NCI-H2227 treated with DMSO at 0.1 percent for 48 hours (cell line): Measurements from ENCODE around the gene PHLDB1.

Experiments used
- DNase-seq: peaks from one replicate; lab custom pipeline; 2025; lab: John Stamatoyannopoulos, UW

PHLDB1 gene

GRCh38 chr11:118622376-118623268, 15.2 kb downstream of the PHLDB1 start:
- DNase-seq: peak; percentile 65

GRCh38 chr11:118623269-118623655, 15.8 kb downstream of the PHLDB1 start:
- no peak for DNase-seq

- DNase-seq: no peak
These were observed 17.7 kb downstream of the PHLDB1 start for GRCh38 chr11:118625036-118625690.

- peak; percentile 45 for DNase-seq
These were observed 18.6 kb downstream of the PHLDB1 start for GRCh38 chr11:118625976-118626375.

GRCh38 chr11:118627566-118627965, 20.2 kb downstream of the PHLDB1 start:
- DNase-seq: no peak

- DNase-seq: no peak
These were observed 20.6 kb downstream of the PHLDB1 start for GRCh38 chr11:118628031-118628430.

GRCh38 chr11:118628432-118628831, 21.0 kb downstream of the PHLDB1 start:
- DNase-seq: no peak

GRCh38 chr11:118628861-118629549, 21.6 kb downstream of the PHLDB1 start:
- DNase-seq: no peak

- DNase-seq: no peak
These were observed 22.6 kb downstream of the PHLDB1 start for GRCh38 chr11:118629761-118630661.

- no peak for DNase-seq
These were observed 23.9 kb downstream of the PHLDB1 start for GRCh38 chr11:118631142-118631909.

GRCh38 chr11:118632577-118633318, 25.3 kb downstream of the PHLDB1 start:
- DNase-seq: no peak

- DNase-seq: no peak
These were observed 25.9 kb downstream of the PHLDB1 start for GRCh38 chr11:118633319-118633690.

GRCh38 chr11:118633979-118634378, 26.6 kb downstream of the PHLDB1 start:
- no peak for DNase-seq

GRCh38 chr11:118634431-118635236, 27.2 kb downstream of the PHLDB1 start:
- peak; percentile 49 for DNase-seq

GRCh38 chr11:118635237-118635591, 27.8 kb downstream of the PHLDB1 start:
- DNase-seq: no peak

GRCh38 chr11:118635642-118636041, 28.2 kb downstream of the PHLDB1 start:
- peak; percentile 35 for DNase-seq

- no peak for DNase-seq
These were observed 29.3 kb downstream of the PHLDB1 start for GRCh38 chr11:118636569-118637290.

GRCh38 chr11:118638726-118639125, 31.3 kb downstream of the PHLDB1 start:
- DNase-seq: no peak

GRCh38 chr11:118639899-118640298, 32.5 kb downstream of the PHLDB1 start:
- no peak for DNase-seq
